GM19452 (cell line): ENCODE data around the gene RBM20.
A peak's percentile ranks its signal among the peaks of the same experiment; 100 is the strongest.

Experiments used
- ATAC-seq: cut with Tn5 transposase; IDR thresholded peaks from one replicate; pipeline ENCODE4 v1.9.1; 2021; ENCODE audit not compliant: unreplicated experiment

RBM20 gene

GRCh38 chr10:110827875-110828274 lies 183.7 kb downstream of the RBM20 start:
- ATAC-seq: no peak

- no peak for ATAC-seq
Observed at GRCh38 chr10:110828525-110828924, 184.4 kb downstream of the RBM20 start.

GRCh38 chr10:110829721-110830410 lies 185.7 kb downstream of the RBM20 start:
- ATAC-seq: no peak

- ATAC-seq: no peak
Observed at GRCh38 chr10:110833234-110833940, 189.3 kb downstream of the RBM20 start.

GRCh38 chr10:110833941-110834628 lies 189.9 kb downstream of the RBM20 start:
- no peak for ATAC-seq

GRCh38 chr10:110834629-110835301 lies 190.6 kb downstream of the RBM20 start:
- ATAC-seq: no peak

GRCh38 chr10:110835841-110836240 lies 191.7 kb downstream of the RBM20 start:
- ATAC-seq: no peak

- no peak for ATAC-seq
Observed at GRCh38 chr10:110836706-110837105, 192.6 kb downstream of the RBM20 start.

- ATAC-seq: no peak
Observed at GRCh38 chr10:110837418-110838171, 193.5 kb downstream of the RBM20 start.

- no peak for ATAC-seq
Observed at GRCh38 chr10:110840225-110840922, 196.2 kb downstream of the RBM20 start.

- no peak for ATAC-seq
Observed at GRCh38 chr10:110840923-110841428, 196.8 kb downstream of the RBM20 start.

GRCh38 chr10:110841767-110842267 lies 197.7 kb downstream of the RBM20 start:
- ATAC-seq: peak; percentile 52

- ATAC-seq: no peak
Observed at GRCh38 chr10:110842326-110842904, 198.3 kb downstream of the RBM20 start.

- peak; percentile 88 for ATAC-seq
Observed at GRCh38 chr10:110843031-110843430, 198.9 kb downstream of the RBM20 start.

GRCh38 chr10:110843796-110844616 lies 199.9 kb downstream of the RBM20 start:
- no peak for ATAC-seq

GRCh38 chr10:110844617-110844881 lies 200.4 kb downstream of the RBM20 start:
- ATAC-seq: no peak

- ATAC-seq: no peak
Observed at GRCh38 chr10:110845192-110845755, 201.1 kb downstream of the RBM20 start.
